GM19463 (cell line): ENCODE results near the gene ARHGEF33.

Experiments used
- ATAC-seq: cut with Tn5 transposase; IDR thresholded peaks from one replicate; pipeline ENCODE4 v1.9.1; 2021; ENCODE audit warnings: mild to moderate bottlenecking, moderate library complexity; ENCODE audit not compliant: unreplicated experiment

The ARHGEF33 gene

GRCh38 chr2:39007875-39008504 lies 118.3 kb downstream of the ARHGEF33 start:
- ATAC-seq: no peak

GRCh38 chr2:39008665-39009064 lies 119.0 kb downstream of the ARHGEF33 start:
- no peak for ATAC-seq

- ATAC-seq: no peak
Observed at GRCh38 chr2:39013871-39014270, 124.2 kb downstream of the ARHGEF33 start.

GRCh38 chr2:39015424-39015823 lies 125.7 kb downstream of the ARHGEF33 start:
- no peak for ATAC-seq

GRCh38 chr2:39017334-39017733 lies 127.7 kb downstream of the ARHGEF33 start:
- ATAC-seq: no peak

GRCh38 chr2:39018638-39019037 lies 129.0 kb downstream of the ARHGEF33 start:
- ATAC-seq: no peak

- no peak for ATAC-seq
Observed at GRCh38 chr2:39020383-39020782, 130.7 kb downstream of the ARHGEF33 start.

GRCh38 chr2:39022642-39023235 lies 133.1 kb downstream of the ARHGEF33 start:
- ATAC-seq: no peak

GRCh38 chr2:39023649-39024048 lies 134.0 kb downstream of the ARHGEF33 start:
- ATAC-seq: no peak

- no peak for ATAC-seq
Observed at GRCh38 chr2:39024833-39025232, 135.2 kb downstream of the ARHGEF33 start.
